Spleen (tissue), 11 donors: ENCODE measurements around the gene ERC1. TPM values are rescaled to one million over a fixed set of nuclear protein-coding genes. Genes with fewer than 3 reads are reported as not detected.

Source experiments
- DNase-seq: peaks from one replicate; pipeline ENCODE4 v3.0.0-alpha.2; 2020
- H3K27ac ChIP-seq, 8 donors: fragments of 200-600 bp; sonication (generic) in 7 of 8; 1 replicate in 4 of 8; 2 replicates in 4 of 8; pipeline versions ENCODE4 v1.5.0 to v1.8.0; 2016 to 2021; ENCODE audit warnings: inconsistent platforms in 4 of 8, mild to moderate bottlenecking in 4 of 8, moderate library complexity in 1 of 8
- H3K27me3 ChIP-seq, 7 donors: fragments of 200-600 bp; sonication (generic) in 6 of 7; replicated peaks in 1 of 7; 1 replicate in 4 of 7; 2 replicates in 3 of 7; pipeline versions ENCODE4 v1.5.0 to v1.8.0; 2016 to 2021; ENCODE audit warnings: inconsistent platforms in 3 of 7, mild to moderate bottlenecking in 1 of 7
- H3K36me3 ChIP-seq, 6 donors: fragments of 200-600 bp; sonication (generic) in 5 of 6; 1 replicate in 4 of 6; 2 replicates in 2 of 6; pipeline versions ENCODE4 v1.5.0 to v1.8.0; 2016 to 2021; ENCODE audit warnings: inconsistent platforms in 2 of 6
- H3K4me1 ChIP-seq, 6 donors: fragments of 200-600 bp; sonication (generic) in 5 of 6; 1 replicate in 3 of 6; 2 replicates in 3 of 6; pipeline versions ENCODE4 v1.5.0 to v1.8.0; 2016 to 2021; ENCODE audit warnings: inconsistent platforms in 3 of 6
- H3K4me3 ChIP-seq, 8 donors: fragments of 200-600 bp; sonication (generic) in 7 of 8; 1 replicate in 4 of 8; 2 replicates in 4 of 8; pipeline versions ENCODE4 v1.5.0 to v1.8.0; 2016 to 2021; ENCODE audit warnings: inconsistent platforms in 4 of 8, mild to moderate bottlenecking in 4 of 8, moderate library complexity in 2 of 8
- H3K9me3 ChIP-seq, 8 donors: fragments of 200-600 bp; sonication (generic) in 7 of 8; 1 replicate in 4 of 8; 2 replicates in 4 of 8; pipeline versions ENCODE4 v1.5.0 to v1.8.0; 2016 to 2021; ENCODE audit warnings: inconsistent platforms in 4 of 8
- POLR2A ChIP-seq, 3 donors: fragments of 450-650 bp; IDR thresholded peaks; one replicate each; pipeline ENCODE4 v1.5.1; 2017; ENCODE audit warnings: antibody characterized with exemption in 3 of 3, mild to moderate bottlenecking in 1 of 3
- POLR2AphosphoS5 ChIP-seq, 3 donors: sonication (generic); formaldehyde crosslinking; IDR thresholded peaks; one replicate each; pipeline ENCODE4 v1.5.1; 2017; ENCODE audit warnings: antibody characterized with exemption in 3 of 3
- WGBS, 5 donors: extraction: QIAGEN DNeasy Blood & Tissue Kit in 3 of 5; methylation state at CpG; one replicate each; pipeline versions ENCODE4 v1.1.5 to v1.1.7; 2013 to 2018; 5-methylcytosine and 5-hydroxymethylcytosine counted together
- intact Hi-C: fragments of 100-400 bp; cut with DNase I; formaldehyde crosslinking; loops from one replicate; pipeline ENCODE4 v1.15.0; 2023; ENCODE audit warnings: low total_unique reads
- polyA plus RNA-seq, 3 donors: library from polyadenylated mRNA; stranded (reverse); fragments of 200-250 nt; gene quantifications; one replicate each; pipeline ENCODE4 v1.2.1, GENCODE V29; 2013
- total RNA-seq, 7 donors: library from RNA; depleted of rRNA in 3 of 7; stranded (reverse); fragments of >200 nt in 3 of 7; fragmentation: NEBNext Ultra II Directional in 4 of 7; extraction: Animal tissue kit (Norgen Biotek cat#: 25700) in 4 of 7; gene quantifications; one replicate each; pipeline versions ENCODE4 v1.1.0 to v1.2.1, GENCODE V29; 2016 to 2021
- TF ChIP-seq, protein P1 (sequence below), 11 experiments: fragments of 200-600 bp in 7 of 11; fragments of 450-650 bp in 4 of 11; sonication (generic) in 4 of 11; IDR thresholded peaks in 8 of 11; conservative IDR thresholded peaks in 3 of 11; 1 replicate in 7 of 11; 2 replicates in 4 of 11; pipeline versions ENCODE4 v1.4.0 to v1.8.0; 2016 to 2021; ENCODE audit warnings: antibody characterized with exemption in 11 of 11, inconsistent platforms in 4 of 11, mild to moderate bottlenecking in 1 of 11
- donor health status: healthy with polysubstance abuse.
- donor health status: DM: no; HTN: no; CAD: no; lungs with moderate emphysema.
- donor health status: DM: no; HTN: no; CAD: no.
- donor health status: Bipolar disorder and iron deficiency.
- donor health status: healthy.
- donor health status: DM: no; HTN: no; CAD: no.
- donor health status: DM: yes; HTN: yes; CAD: no.

The ERC1 gene
- total and polyA plus RNA-seq, 10 donors = 1.2 to 73.4 (median 42.6) TPM

DNA sequence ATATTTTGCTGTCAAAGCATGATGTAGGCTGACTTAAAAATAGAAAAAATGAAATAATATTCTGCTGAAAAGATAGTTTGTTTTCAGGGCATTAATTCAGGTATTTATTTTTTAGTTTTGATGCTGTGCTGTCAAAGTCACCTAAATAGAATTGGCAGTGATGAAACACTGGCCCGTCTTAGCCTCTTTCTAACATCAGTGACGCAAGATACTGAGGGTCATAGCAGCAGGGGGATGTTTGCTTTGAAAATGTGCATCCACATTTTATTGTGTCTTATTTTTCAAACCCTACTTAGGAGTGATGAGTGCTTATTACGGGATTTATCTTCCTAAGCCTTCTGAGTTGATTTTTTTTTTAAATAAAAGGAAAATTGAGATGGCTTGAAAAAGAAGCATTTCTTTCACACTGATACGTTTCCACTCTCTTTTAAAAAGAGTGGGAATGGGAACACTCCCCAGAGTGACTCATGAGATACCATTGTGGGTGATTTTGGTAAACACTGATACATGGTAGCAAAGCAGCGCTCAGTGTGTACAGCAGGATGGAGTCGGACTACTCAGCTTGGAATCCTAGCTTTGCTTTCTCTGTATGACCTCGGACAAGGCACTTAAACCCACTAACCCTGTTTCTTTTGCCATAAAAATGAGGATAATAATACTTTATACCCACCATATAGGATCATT is 290.8 kb downstream of the ERC1 start:
- H3K27ac ChIP-seq = no peak overlapping the region
- no peaks in the 10 kb centered on the region for H3K9me3 ChIP-seq
- H3K27me3 ChIP-seq = no peaks in the 10 kb centered on the region
- no peak overlapping the region for H3K4me3 ChIP-seq
- peaks cover 0 to 27% (median 0%) of the 10 kb centered on the region in 6 donors for H3K4me1 ChIP-seq
- 84 to 93% (median 89%) methylated on average over 7 of the region's 7 CpGs for WGBS, 5 donors
- intact Hi-C loops = no loop called here
- no peaks in the 10 kb centered on the region for H3K36me3 ChIP-seq
- no peak for DNase-seq
- TF ChIP-seq POLR2A (IDR thresholded peaks at IDR 0.05) (no peak), POLR2AphosphoS5 (IDR thresholded peaks at IDR 0.05) (no peak)
- TF ChIP-seq, protein P1, sequence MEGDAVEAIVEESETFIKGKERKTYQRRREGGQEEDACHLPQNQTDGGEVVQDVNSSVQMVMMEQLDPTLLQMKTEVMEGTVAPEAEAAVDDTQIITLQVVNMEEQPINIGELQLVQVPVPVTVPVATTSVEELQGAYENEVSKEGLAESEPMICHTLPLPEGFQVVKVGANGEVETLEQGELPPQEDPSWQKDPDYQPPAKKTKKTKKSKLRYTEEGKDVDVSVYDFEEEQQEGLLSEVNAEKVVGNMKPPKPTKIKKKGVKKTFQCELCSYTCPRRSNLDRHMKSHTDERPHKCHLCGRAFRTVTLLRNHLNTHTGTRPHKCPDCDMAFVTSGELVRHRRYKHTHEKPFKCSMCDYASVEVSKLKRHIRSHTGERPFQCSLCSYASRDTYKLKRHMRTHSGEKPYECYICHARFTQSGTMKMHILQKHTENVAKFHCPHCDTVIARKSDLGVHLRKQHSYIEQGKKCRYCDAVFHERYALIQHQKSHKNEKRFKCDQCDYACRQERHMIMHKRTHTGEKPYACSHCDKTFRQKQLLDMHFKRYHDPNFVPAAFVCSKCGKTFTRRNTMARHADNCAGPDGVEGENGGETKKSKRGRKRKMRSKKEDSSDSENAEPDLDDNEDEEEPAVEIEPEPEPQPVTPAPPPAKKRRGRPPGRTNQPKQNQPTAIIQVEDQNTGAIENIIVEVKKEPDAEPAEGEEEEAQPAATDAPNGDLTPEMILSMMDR (IDR thresholded peaks at IDR 0.05 in 8 of 11, conservative IDR thresholded peaks at IDR 0.05 in 3 of 11) = no peak

DNA sequence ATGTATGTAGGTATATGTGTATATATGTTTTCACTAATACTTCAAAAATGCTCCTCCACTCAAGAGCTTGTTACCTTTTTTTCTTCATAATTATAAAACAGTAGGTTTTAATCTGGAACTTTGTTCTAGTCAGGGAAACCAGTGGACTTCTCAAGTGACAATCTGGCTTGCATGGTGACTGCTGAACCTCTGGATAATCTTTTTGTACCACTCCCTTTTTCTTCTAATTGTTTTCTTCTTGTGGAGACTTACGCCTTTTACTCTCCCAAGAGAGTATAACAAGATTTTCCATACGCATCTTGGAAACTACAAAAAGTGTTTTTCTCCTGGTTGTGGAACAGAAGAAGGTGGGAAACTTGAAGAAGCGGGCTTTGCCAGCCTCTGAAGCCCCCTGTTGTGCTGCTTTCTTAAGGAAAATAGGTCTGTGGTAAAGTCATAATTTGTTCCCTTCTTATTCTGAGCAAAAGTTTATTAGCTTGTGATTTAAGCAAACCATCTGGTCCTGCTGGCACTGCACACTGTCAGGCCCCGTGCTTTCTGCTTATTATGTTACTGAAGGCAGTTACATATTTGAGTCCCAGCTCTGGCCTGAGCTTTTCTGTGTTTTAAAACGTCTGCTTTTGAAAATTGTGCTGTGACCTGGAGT is 291.8 kb downstream of the ERC1 start:
- no peaks in the 10 kb centered on the region for H3K9me3 ChIP-seq
- H3K27ac ChIP-seq = peak overlapping the region in 1 of 8 donors; percentile 18
- no peak overlapping the region for H3K4me3 ChIP-seq
- H3K4me1 ChIP-seq = peaks cover 0 to 27% (median 0%) of the 10 kb centered on the region in 6 donors
- H3K36me3 ChIP-seq = no peaks in the 10 kb centered on the region
- H3K27me3 ChIP-seq = no peaks in the 10 kb centered on the region
- TF ChIP-seq POLR2A (IDR thresholded peaks at IDR 0.05) (no peak), POLR2AphosphoS5 (IDR thresholded peaks at IDR 0.05) (no peak)
- no peak for DNase-seq
- intact Hi-C loops = no loop called here
- WGBS, 5 donors = 79 to 91% (median 87%) methylated on average over 5 of the region's 5 CpGs

DNA sequence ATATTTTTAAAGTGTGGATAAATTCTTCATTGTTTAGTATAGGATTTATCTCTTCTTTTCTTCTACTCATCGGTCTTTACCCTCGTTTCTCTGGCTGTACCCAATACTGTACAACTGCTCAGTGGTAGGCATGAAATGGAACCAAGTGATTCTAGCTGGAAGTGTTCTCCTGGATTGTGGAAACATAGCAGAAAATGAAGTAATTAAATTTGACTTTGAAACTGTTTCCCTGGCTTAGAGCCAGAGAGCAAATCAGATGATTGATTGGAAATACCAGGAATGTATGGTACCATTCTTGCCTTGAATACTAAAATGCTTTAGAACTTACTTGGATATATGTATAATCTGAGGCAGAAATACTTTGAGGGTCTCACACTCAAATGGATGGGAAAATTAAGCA is 292.3 kb downstream of the ERC1 start:
- no peak overlapping the region for H3K4me3 ChIP-seq
- no peak overlapping the region for H3K27ac ChIP-seq
- no peak for DNase-seq
- peaks cover 0 to 22% (median 0%) of the 10 kb centered on the region in 6 donors for H3K4me1 ChIP-seq
- 80 to 95% (median 94%) methylated on average over 2 of the region's 2 CpGs for WGBS, 5 donors
- TF ChIP-seq POLR2AphosphoS5 (IDR thresholded peaks at IDR 0.05) (no peak), POLR2A (IDR thresholded peaks at IDR 0.05) (no peak)
- TF ChIP-seq, protein P1 (IDR thresholded peaks at IDR 0.05 in 8 of 11, conservative IDR thresholded peaks at IDR 0.05 in 3 of 11) = no peak
- no peaks in the 10 kb centered on the region for H3K36me3 ChIP-seq
- H3K27me3 ChIP-seq = no peaks in the 10 kb centered on the region
- H3K9me3 ChIP-seq = no peaks in the 10 kb centered on the region
- intact Hi-C loops = no loop called here

DNA sequence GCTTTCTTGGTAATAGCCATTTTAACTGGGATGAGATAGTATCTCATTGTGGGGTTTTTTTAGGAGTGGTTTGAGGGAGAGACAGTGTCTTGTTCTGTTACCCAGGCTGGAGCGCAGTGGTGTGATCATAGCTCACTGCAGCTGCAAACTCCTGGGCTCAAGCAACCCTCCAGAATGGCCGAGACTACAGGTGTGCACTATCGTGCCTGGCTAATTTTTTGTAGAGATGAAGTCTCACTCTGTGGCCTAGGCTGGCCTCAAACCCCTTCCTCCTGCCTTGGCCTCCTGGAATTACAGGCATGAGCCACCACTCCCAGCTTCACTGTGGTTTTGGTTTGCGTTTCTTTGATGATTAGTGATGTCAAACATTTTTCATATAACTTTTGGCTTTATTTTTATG is 293.6 kb downstream of the ERC1 start:
- Histone ChIP-seq H3K9me3 (no peaks in the 10 kb centered on the region), H3K27me3 (no peaks in the 10 kb centered on the region), H3K4me3 (no peak overlapping the region), H3K36me3 (peaks cover 0 to 1% (median 0%) of the 10 kb centered on the region in 6 donors), H3K4me1 (peaks cover 0 to 15% (median 4%) of the 10 kb centered on the region in 6 donors), H3K27ac (no peak overlapping the region)
- WGBS, 5 donors = 86 to 94% (median 91%) methylated on average over 4 of the region's 4 CpGs
- intact Hi-C loops = no loop called here
- no peak for DNase-seq
- no peak for TF ChIP-seq POLR2A (IDR thresholded peaks at IDR 0.05)
- no peak for TF ChIP-seq POLR2AphosphoS5 (IDR thresholded peaks at IDR 0.05)
- TF ChIP-seq, protein P1 (IDR thresholded peaks at IDR 0.05 in 8 of 11, conservative IDR thresholded peaks at IDR 0.05 in 3 of 11) = no peak
